SK-N-MC (cell line): ENCODE results near the gene C1orf167.

Experiments used
- DNase-seq: peaks from one replicate; pipeline ENCODE4 v3.0.0-alpha.2; 2011; ENCODE audit warnings: low read depth, low spot score
- H3K27ac ChIP-seq: fragments of 200-600 bp; sonication (generic); 2 replicates; pipeline ENCODE4 v1.5.1; 2016; ENCODE audit warnings: mixed run types
- H3K36me3 ChIP-seq: fragments of 200-600 bp; sonication (generic); 2 replicates; pipeline ENCODE4 v1.6.1; 2017; ENCODE audit warnings: antibody characterized with exemption, low read length, mixed read lengths; ENCODE audit not compliant: insufficient read depth
- H3K4me3 ChIP-seq: fragments of 200-600 bp; sonication (generic); 2 replicates; pipeline ENCODE4 v1.5.1; 2016
- H3K9ac ChIP-seq: fragments of 200-600 bp; sonication (generic); 2 replicates; pipeline ENCODE4 v1.8.0; 2017; ENCODE audit warnings: mixed run types, mixed read lengths; ENCODE audit not compliant: insufficient read length
- H3K9me3 ChIP-seq: fragments of 200-600 bp; sonication (generic); 2 replicates; pipeline ENCODE4 v1.6.1; 2017; ENCODE audit warnings: low read depth, mild to moderate bottlenecking, antibody characterized with exemption, low read length, moderate library complexity, mixed read lengths
- EZH2 ChIP-seq: fragments of 200-600 bp; sonication (generic); IDR thresholded peaks from one replicate; pipeline ENCODE4 v1.6.1; 2017; ENCODE audit warnings: antibody characterized with exemption
- FOXP2 ChIP-seq: optimal IDR thresholded peaks from 2 replicates; pipeline ENCODE3; 2011; ENCODE audit warnings: mild to moderate bottlenecking, moderate library complexity; ENCODE audit not compliant: insufficient read depth; ENCODE audit errors: extremely low read length, control extremely low read depth
- POLR2AphosphoS5 ChIP-seq: IDR thresholded peaks from 2 replicates; pipeline ENCODE4 v1.6.1; 2012; ENCODE audit warnings: mild to moderate bottlenecking, low read depth, low read length, borderline replicate concordance

C1orf167 gene

GRCh38 chr1:11731691-11732283 is 30.2 kb upstream of the C1orf167 start:
- no peak overlapping the region for H3K27ac ChIP-seq
- no peaks in the 10 kb centered on the region for H3K36me3 ChIP-seq
- H3K9ac ChIP-seq, result no peak overlapping the region
- DNase-seq, result no peak
- H3K4me3 ChIP-seq, result no peak overlapping the region
- no peaks in the 10 kb centered on the region for H3K9me3 ChIP-seq
- TF ChIP-seq POLR2AphosphoS5 (no peak), EZH2 (no peak), FOXP2 (no peak)

- TF ChIP-seq EZH2, result no peak
- no peak for TF ChIP-seq FOXP2
- TF ChIP-seq POLR2AphosphoS5, result no peak
- no peak overlapping the region for H3K27ac ChIP-seq
- H3K9ac ChIP-seq, result no peak overlapping the region
- DNase-seq, result no peak
- H3K4me3 ChIP-seq, result no peak overlapping the region
- no peaks in the 10 kb centered on the region for H3K36me3 ChIP-seq
- H3K9me3 ChIP-seq, result no peaks in the 10 kb centered on the region
Measured at GRCh38 chr1:11733306-11733705, 28.7 kb upstream of the C1orf167 start.

GRCh38 chr1:11735531-11735853 is 26.5 kb upstream of the C1orf167 start:
- H3K9me3 ChIP-seq, result no peaks in the 10 kb centered on the region
- no peak for TF ChIP-seq FOXP2
- no peak for TF ChIP-seq POLR2AphosphoS5
- no peak for TF ChIP-seq EZH2
- no peak for DNase-seq
- no peak overlapping the region for H3K27ac ChIP-seq
- no peak overlapping the region for H3K9ac ChIP-seq
- peak overlapping the region; percentile 90 for H3K4me3 ChIP-seq
- no peaks in the 10 kb centered on the region for H3K36me3 ChIP-seq

- H3K27ac ChIP-seq, result no peak within 1 kb of the TSS
- no peaks in the 10 kb centered on the region for H3K9me3 ChIP-seq
- DNase-seq, result no peak
- TF ChIP-seq FOXP2 (no peak), POLR2AphosphoS5 (peak; percentile 71; the same call in 1 of the 2 replicates)
- H3K4me3 ChIP-seq, result peak within 1 kb of the TSS; percentile 90
- peak within 1 kb of the TSS; percentile 66 for H3K9ac ChIP-seq
- H3K36me3 ChIP-seq, result no peaks in the 10 kb centered on the region
Measured at GRCh38 chr1:11735854-11736745, 25.9 kb upstream of the C1orf167 start, which contains the start of gene AGTRAP. AGTRAP (plus strand) TSS chr1:11736136; CDS start chr1:11736209, 73 bp downstream.

GRCh38 chr1:11736746-11737639 is 25.0 kb upstream of the C1orf167 start:
- TF ChIP-seq FOXP2 (no peak), POLR2AphosphoS5 (no peak; the same call in 1 of the 2 replicates), EZH2 (no peak)
- H3K27ac ChIP-seq, result no peak overlapping the region
- H3K9me3 ChIP-seq, result no peaks in the 10 kb centered on the region
- H3K4me3 ChIP-seq, result peak overlapping the region; percentile 90
- H3K36me3 ChIP-seq, result no peaks in the 10 kb centered on the region
- peak overlapping the region; percentile 66 for H3K9ac ChIP-seq
- no peak for DNase-seq

- Histone ChIP-seq H3K9me3 (no peaks in the 10 kb centered on the region), H3K9ac (no peak overlapping the region), H3K27ac (no peak overlapping the region), H3K36me3 (no peaks in the 10 kb centered on the region), H3K4me3 (no peak overlapping the region)
- DNase-seq, result no peak
- TF ChIP-seq POLR2AphosphoS5, result no peak
- no peak for TF ChIP-seq EZH2
- TF ChIP-seq FOXP2, result no peak
Measured at GRCh38 chr1:11738096-11738495, 23.9 kb upstream of the C1orf167 start.

GRCh38 chr1:11738783-11739182 is 23.2 kb upstream of the C1orf167 start:
- TF ChIP-seq FOXP2 (no peak), EZH2 (no peak), POLR2AphosphoS5 (no peak)
- no peak for DNase-seq
- H3K36me3 ChIP-seq, result no peaks in the 10 kb centered on the region
- no peaks in the 10 kb centered on the region for H3K9me3 ChIP-seq
- no peak overlapping the region for H3K27ac ChIP-seq
- H3K4me3 ChIP-seq, result no peak overlapping the region
- H3K9ac ChIP-seq, result no peak overlapping the region
